IMR-90 (cell line): ENCODE measurements around the gene FOCAD. TPM values are rescaled to one million over a fixed set of nuclear protein-coding genes. Genes with fewer than 3 reads are reported as not detected.

Experiments
- ATAC-seq: fragments of 200-7000 bp; cut with Tn5 transposase; 2 replicates; pipeline ENCODE4 v1.9.1; 2020; ENCODE audit warnings: low read depth, mild to moderate bottlenecking, moderate library complexity
- BruUV-seq: library from RNA; stranded (reverse); fragments of 400-500 nt; replicated peaks from 2 replicates; lab custom pipeline; 2021; lab: Mats Ljungman, UMichigan
- CTCF ChIA-PET: fragments of 300-600 bp; formaldehyde crosslinking; extraction: SDS; loops from one replicate; lab custom pipeline; 2021; ENCODE audit warnings: antibody characterized with exemption; lab: Yijun Ruan, JAX
- POLR2A ChIA-PET: fragments of 300-600 bp; sonication (Branson Sonifier 250); formaldehyde crosslinking; loops from one replicate; lab custom pipeline; 2022; ENCODE audit warnings: antibody characterized with exemption; ENCODE audit not compliant: unreplicated experiment; lab: Charles Lee
- DNase-seq: peaks from one replicate; pipeline ENCODE4 v3.0.0; 2013
- H2AFZ ChIP-seq: replicated peaks from 2 replicates; pipeline ENCODE3; 2013; ENCODE audit warnings: low read length, mild to moderate bottlenecking; ENCODE audit not compliant: poor library complexity
- H2AK5ac ChIP-seq: 2 replicates; pipeline ENCODE4 v1.6.1; 2013; ENCODE audit warnings: low read depth, low read length, inconsistent platforms
- H2AK9ac ChIP-seq: replicated peaks from 2 replicates; pipeline ENCODE3; 2013; ENCODE audit warnings: mild to moderate bottlenecking, low read depth, low read length, moderate library complexity; ENCODE audit not compliant: poor library complexity
- H2BK120ac ChIP-seq: 2 replicates; pipeline ENCODE4 v1.6.1; 2013; ENCODE audit warnings: low read depth, low read length, inconsistent platforms
- H2BK15ac ChIP-seq: 3 replicates; pipeline ENCODE4 v1.6.1; 2013; ENCODE audit warnings: low read depth, low read length, inconsistent platforms
- H2BK20ac ChIP-seq: 2 replicates; pipeline ENCODE4 v1.6.1; 2013; ENCODE audit warnings: low read depth, mild to moderate bottlenecking, inconsistent platforms, low read length, moderate library complexity
- H2BK5ac ChIP-seq: 2 replicates; pipeline ENCODE4 v1.6.1; 2013; ENCODE audit warnings: mild to moderate bottlenecking, low read depth, low read length, inconsistent platforms; ENCODE audit not compliant: poor library complexity, severe bottlenecking
- H3K14ac ChIP-seq: replicated peaks from 2 replicates; pipeline ENCODE4 v1.6.1; 2013; ENCODE audit warnings: low read depth, low read length, inconsistent platforms
- H3K18ac ChIP-seq: 2 replicates; pipeline ENCODE4 v1.6.1; 2013; ENCODE audit warnings: low read depth, low read length, control low read depth
- H3K23ac ChIP-seq: 2 replicates; pipeline ENCODE4 v1.6.1; 2013; ENCODE audit warnings: low read depth, low read length, inconsistent platforms
- H3K27ac ChIP-seq: 2 replicates; pipeline ENCODE4 v1.5.1; 2013; ENCODE audit warnings: mild to moderate bottlenecking, control low read depth, low read length; ENCODE audit not compliant: insufficient read depth
- H3K27me3 ChIP-seq: 2 replicates; pipeline ENCODE4 v1.6.1; 2013; ENCODE audit warnings: low read length; ENCODE audit not compliant: control insufficient read depth, insufficient read depth
- H3K36me3 ChIP-seq: 2 replicates; pipeline ENCODE4 v1.6.1; 2013; ENCODE audit warnings: low read length, mixed read lengths; ENCODE audit not compliant: control insufficient read depth, insufficient read depth
- H3K4ac ChIP-seq: 2 replicates; pipeline ENCODE4 v1.6.1; 2013; ENCODE audit warnings: low read depth, low read length, inconsistent platforms
- H3K4me1 ChIP-seq: 2 replicates; pipeline ENCODE4 v1.6.1; 2013; ENCODE audit warnings: low read length, mixed read lengths; ENCODE audit not compliant: control insufficient read depth, insufficient read depth
- H3K4me2 ChIP-seq: 2 replicates; pipeline ENCODE4 v1.6.1; 2013; ENCODE audit warnings: low read depth, mild to moderate bottlenecking, control low read depth, low read length, moderate library complexity
- H3K4me3 ChIP-seq: 2 replicates; pipeline ENCODE4 v1.5.1; 2013; ENCODE audit warnings: low read depth, mild to moderate bottlenecking, control low read depth, low read length, moderate library complexity; ENCODE audit not compliant: insufficient read depth
- H3K56ac ChIP-seq: 2 replicates; pipeline ENCODE4 v1.6.1; 2013; ENCODE audit warnings: low read length, inconsistent platforms; ENCODE audit not compliant: insufficient read depth; ENCODE audit errors: extremely low read depth
- H3K79me1 ChIP-seq, 2 experiments: 2 replicates each; pipeline ENCODE4 v1.6.1; 2013; ENCODE audit warnings: low read length in 2 of 2, inconsistent platforms in 1 of 2, low read depth in 1 of 2
- H3K9ac ChIP-seq: 2 replicates; pipeline ENCODE4 v1.6.1; 2013; ENCODE audit warnings: low read depth, low read length, control low read depth
- H3K9me1 ChIP-seq: 2 replicates; pipeline ENCODE4 v1.6.1; 2013; ENCODE audit warnings: low read length, inconsistent platforms; ENCODE audit not compliant: insufficient read depth
- H3K9me3 ChIP-seq: 2 replicates; pipeline ENCODE4 v1.6.1; 2013; ENCODE audit warnings: low read length; ENCODE audit not compliant: control insufficient read depth, insufficient read depth
- H4K20me1 ChIP-seq: 2 replicates; pipeline ENCODE4 v1.6.1; 2013; ENCODE audit warnings: low read length, inconsistent platforms; ENCODE audit not compliant: insufficient read depth
- H4K5ac ChIP-seq: 2 replicates; pipeline ENCODE4 v1.6.1; 2013; ENCODE audit warnings: mild to moderate bottlenecking, low read depth, low read length, control low read depth
- H4K8ac ChIP-seq, 2 experiments: 2 replicates each; pipeline ENCODE4 v1.6.1; 2013; ENCODE audit warnings: low read depth in 2 of 2, low read length in 2 of 2, control low read depth in 1 of 2, inconsistent platforms in 1 of 2
- H4K91ac ChIP-seq: 2 replicates; pipeline ENCODE4 v1.6.1; 2013; ENCODE audit warnings: low read depth, low read length, inconsistent platforms; ENCODE audit not compliant: insufficient read depth
- MAZ ChIP-seq: IDR thresholded peaks from 2 replicates; pipeline ENCODE4 v1.6.1; 2012; ENCODE audit warnings: low read depth, mild to moderate bottlenecking, low read length, improper control_type of control experiment, moderate library complexity, borderline replicate concordance
- POLR2A ChIP-seq: IDR thresholded peaks from 2 replicates; pipeline ENCODE4 v1.6.1; 2012; ENCODE audit warnings: mild to moderate bottlenecking, low read depth, low read length
- RAD21 ChIP-seq: IDR thresholded peaks from 2 replicates; pipeline ENCODE4 v1.6.1; 2012; ENCODE audit warnings: low read length, improper control_type of control experiment
- RCOR1 ChIP-seq: IDR thresholded peaks from 2 replicates; pipeline ENCODE4 v1.6.1; 2012; ENCODE audit warnings: mild to moderate bottlenecking, low read length, improper control_type of control experiment; ENCODE audit not compliant: insufficient replicate concordance
- SMC3 ChIP-seq: fragments of 150-350 bp; IDR thresholded peaks from 2 replicates; pipeline ENCODE4 v1.6.1; 2016; ENCODE audit warnings: low read depth, mild to moderate bottlenecking, antibody characterized with exemption, low read length, moderate library complexity
- WGBS, 2 experiments: methylation state at CpG; one replicate each; pipeline versions ENCODE4 v1.1.5 to v1.1.7; 2013; ENCODE audit warnings: missing lambda C conversion rate in 2 of 2; ENCODE audit not compliant: insufficient read length in 1 of 2; ENCODE audit errors: extremely low coverage in 2 of 2; 5-methylcytosine and 5-hydroxymethylcytosine counted together
- dilution Hi-C: fragments of 300-500 bp; cut with HindIII; formaldehyde crosslinking; loops from one replicate; pipeline ENCODE4 v1.14.3; 2018; ENCODE audit warnings: low sequenced_read_pairs; ENCODE audit not compliant: unreplicated experiment
- in situ Hi-C: fragments of 300-500 bp; cut with MboI; formaldehyde crosslinking; loops from 3 replicates; pipeline ENCODE4 v1.14.3; 2019; ENCODE audit warnings: low sequenced_read_pairs, inconsistent platforms, mixed read lengths
- intact Hi-C: fragments of 100-400 bp; cut with micrococcal nuclease; formaldehyde crosslinking; loops from 2 replicates; pipeline ENCODE4 v1.10.0; 2022
- polyA plus RNA-seq, 3 experiments: library from polyadenylated mRNA; depleted of rRNA; stranded (reverse); fragments of >200 nt; gene quantifications; 2 replicates each; pipeline ENCODE4 v1.2.3, GENCODE V29; 2012; ENCODE audit warnings: low replicate concordance in 1 of 3
- total RNA-seq: library from RNA; depleted of rRNA; stranded (reverse); fragments of >200 nt; gene quantifications from 2 replicates; pipeline ENCODE4 v1.2.3, GENCODE V29; 2012
- TF ChIP-seq, protein P1 (sequence below): conservative IDR thresholded peaks from 2 replicates; pipeline ENCODE4 v1.5.1; 2012; ENCODE audit warnings: mild to moderate bottlenecking, low read depth, low read length, improper control_type of control experiment

The FOCAD gene
- total and polyA plus RNA-seq, 2 of the 4 experiments (the other 2 are of a cell fraction) = 28.8 to 91.2 TPM

DNA sequence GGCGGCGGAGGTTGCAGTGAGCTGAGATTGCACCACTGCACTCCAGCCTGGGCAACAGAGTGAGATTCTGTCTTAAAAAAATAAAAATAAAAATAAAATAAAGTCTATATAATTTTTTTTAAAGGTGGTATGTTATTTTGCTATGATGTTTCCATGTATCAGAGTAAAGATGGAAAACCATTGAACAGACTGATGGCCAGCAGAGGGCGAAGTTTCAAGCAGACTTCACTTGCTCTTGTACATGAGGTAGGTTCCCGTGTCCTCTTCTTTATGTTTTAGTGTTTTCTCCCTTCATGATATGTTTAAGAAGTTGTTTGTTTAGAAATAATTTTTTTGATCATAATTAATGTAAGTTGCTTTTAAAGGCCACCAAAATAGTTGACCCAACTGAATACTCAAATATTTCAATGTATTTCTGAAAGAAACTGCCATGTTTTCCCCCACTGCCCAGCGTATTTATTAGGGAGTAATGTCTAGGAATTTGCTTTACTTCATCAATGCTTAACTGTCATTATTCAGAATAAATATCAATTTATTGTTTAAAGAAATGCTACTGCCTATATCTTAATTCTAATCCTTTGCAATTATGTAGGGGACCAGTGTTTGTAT lies 201.0 kb downstream of the FOCAD start:
- no peak overlapping the region for H3K4me3 ChIP-seq
- intact Hi-C loops = loop anchor here (2.0 to 5.0 kb wide), 2 partner anchors 226 to 958 kb away; no protein-coding TSS in a partner anchor
- no peak overlapping the region for H2BK20ac ChIP-seq
- 0 out of 2 replicates have a peak, but pooled peaks have one; percentile 27 for ATAC-seq
- peaks cover 1% of the 10 kb centered on the region; the same call in 1 of the 2 replicates for H3K36me3 ChIP-seq
- no peak overlapping the region for H3K9ac ChIP-seq
- H4K20me1 ChIP-seq = no peaks in the 10 kb centered on the region
- in situ Hi-C loops = no loop called here
- peak; percentile 57 for DNase-seq
- H3K9me3 ChIP-seq = no peaks in the 10 kb centered on the region
- TF ChIP-seq RCOR1 (no peak), SMC3 (peak; percentile 53), RAD21 (peak; percentile 47), MAZ (no peak), POLR2A (no peak)
- TF ChIP-seq, protein P1, sequence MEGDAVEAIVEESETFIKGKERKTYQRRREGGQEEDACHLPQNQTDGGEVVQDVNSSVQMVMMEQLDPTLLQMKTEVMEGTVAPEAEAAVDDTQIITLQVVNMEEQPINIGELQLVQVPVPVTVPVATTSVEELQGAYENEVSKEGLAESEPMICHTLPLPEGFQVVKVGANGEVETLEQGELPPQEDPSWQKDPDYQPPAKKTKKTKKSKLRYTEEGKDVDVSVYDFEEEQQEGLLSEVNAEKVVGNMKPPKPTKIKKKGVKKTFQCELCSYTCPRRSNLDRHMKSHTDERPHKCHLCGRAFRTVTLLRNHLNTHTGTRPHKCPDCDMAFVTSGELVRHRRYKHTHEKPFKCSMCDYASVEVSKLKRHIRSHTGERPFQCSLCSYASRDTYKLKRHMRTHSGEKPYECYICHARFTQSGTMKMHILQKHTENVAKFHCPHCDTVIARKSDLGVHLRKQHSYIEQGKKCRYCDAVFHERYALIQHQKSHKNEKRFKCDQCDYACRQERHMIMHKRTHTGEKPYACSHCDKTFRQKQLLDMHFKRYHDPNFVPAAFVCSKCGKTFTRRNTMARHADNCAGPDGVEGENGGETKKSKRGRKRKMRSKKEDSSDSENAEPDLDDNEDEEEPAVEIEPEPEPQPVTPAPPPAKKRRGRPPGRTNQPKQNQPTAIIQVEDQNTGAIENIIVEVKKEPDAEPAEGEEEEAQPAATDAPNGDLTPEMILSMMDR = peak; percentile 50
- 40% methylated on average over 1 of the region's 5 CpGs; no CpG with 5 or more reads in 1 of the 2 experiments for WGBS, 2 experiments
- no peak overlapping the region for H2BK15ac ChIP-seq
- CTCF ChIA-PET = interaction anchor here (0.7 to 2.9 kb wide), 5 partner anchors 11 to 632 kb away, joined by 3 to 9 read pairs (median 3); no protein-coding TSS in a partner anchor
- no peak overlapping the region for H3K18ac ChIP-seq
- no peak overlapping the region for H4K91ac ChIP-seq
- no peak overlapping the region for H2BK5ac ChIP-seq
- no peaks in the 10 kb centered on the region; a peak in 1 of 4 replicates for H3K79me1 ChIP-seq
- H3K14ac ChIP-seq = no peak overlapping the region
- H3K4ac ChIP-seq = no peak overlapping the region
- H3K27me3 ChIP-seq = no peaks in the 10 kb centered on the region
- POLR2A ChIA-PET = no interaction called here
- no peak overlapping the region for H2AK9ac ChIP-seq
- BruUV-seq = no TSS peak
- H3K27ac ChIP-seq = no peak overlapping the region
- H3K4me2 ChIP-seq = no peak overlapping the region
- H4K5ac ChIP-seq = no peak overlapping the region
- H3K56ac ChIP-seq = no peak overlapping the region
- H3K9me1 ChIP-seq = no peaks in the 10 kb centered on the region
- H2AK5ac ChIP-seq = no peak overlapping the region
- no peak overlapping the region for H4K8ac ChIP-seq
- no peak overlapping the region for H2AFZ ChIP-seq
- H3K23ac ChIP-seq = no peak overlapping the region
- dilution Hi-C loops = no loop called here
- H2BK120ac ChIP-seq = no peak overlapping the region
- no peaks in the 10 kb centered on the region for H3K4me1 ChIP-seq
